H1 (cell line): ENCODE results near the gene TEAD1. TPM values are rescaled to one million over a fixed set of nuclear protein-coding genes. Genes with fewer than 3 reads are reported as not detected.

Source experiments
- CTCF ChIA-PET: fragments of 300-600 bp; sonication (Branson Sonifier 250); formaldehyde crosslinking; loops from one replicate; lab custom pipeline; 2021; ENCODE audit not compliant: partially characterized antibody; lab: Charles Lee
- POLR2A ChIA-PET: fragments of 300-600 bp; sonication (Branson Sonifier 250); formaldehyde crosslinking; loops from one replicate; lab custom pipeline; 2021; ENCODE audit warnings: inconsistent platforms; ENCODE audit not compliant: partially characterized antibody; lab: Charles Lee
- DNase-seq, 2 experiments: peaks; one replicate each; pipeline versions ENCODE4 v3.0.0 to v3.0.0-alpha.2; 2010 to 2022; ENCODE audit warnings: low spot score in 2 of 2, low read depth in 1 of 2, mixed read lengths in 1 of 2
- FAIRE-seq: peaks from 2 replicates; lab custom pipeline; 2011; peaks lifted over from hg19 to GRCh38; lab: Jason Lieb, UNC
- H2AFZ ChIP-seq: 2 replicates; pipeline ENCODE4 v1.8.1; 2012; ENCODE audit warnings: low read length, inconsistent platforms
- H2AK5ac ChIP-seq: 2 replicates; pipeline ENCODE4 v1.6.1; 2013; ENCODE audit warnings: low read depth, low read length
- H2BK120ac ChIP-seq: replicated peaks from 2 replicates; pipeline ENCODE3; 2013; ENCODE audit warnings: low read depth, low read length, inconsistent platforms
- H2BK12ac ChIP-seq: 2 replicates; pipeline ENCODE4 v1.6.1; 2013; ENCODE audit warnings: low read depth, low read length
- H2BK15ac ChIP-seq: 2 replicates; pipeline ENCODE4 v1.6.1; 2013; ENCODE audit warnings: low read length
- H2BK20ac ChIP-seq: 2 replicates; pipeline ENCODE4 v1.6.1; 2013; ENCODE audit warnings: low read length
- H2BK5ac ChIP-seq: 2 replicates; pipeline ENCODE4 v1.6.1; 2013; ENCODE audit warnings: low read depth, low read length
- H3K14ac ChIP-seq: 2 replicates; pipeline ENCODE4 v1.6.1; 2013; ENCODE audit warnings: inconsistent platforms; ENCODE audit not compliant: insufficient read length
- H3K18ac ChIP-seq: 2 replicates; pipeline ENCODE4 v1.6.1; 2013; ENCODE audit warnings: low read length; ENCODE audit errors: extremely low read depth
- H3K23ac ChIP-seq: 2 replicates; pipeline ENCODE4 v1.6.1; 2013; ENCODE audit warnings: inconsistent platforms; ENCODE audit not compliant: insufficient read length
- H3K23me2 ChIP-seq: 2 replicates; pipeline ENCODE4 v1.6.1; 2013; ENCODE audit warnings: low read depth, low read length
- H3K27ac ChIP-seq: 2 replicates; pipeline ENCODE4 v1.6.1; 2011; ENCODE audit warnings: low read depth, low read length, inconsistent platforms
- H3K27me3 ChIP-seq, 4 experiments: replicated peaks in 1 of 4; 1 replicate in 1 of 4; 2 replicates in 3 of 4; pipeline versions ENCODE4 v1.6.1 to v1.8.1; 2011 to 2013; ENCODE audit warnings: low read length in 3 of 4, mild to moderate bottlenecking in 3 of 4, inconsistent platforms in 2 of 4, mixed read lengths in 2 of 4, moderate library complexity in 1 of 4; ENCODE audit not compliant: control insufficient read depth in 3 of 4, insufficient read depth in 3 of 4; ENCODE audit errors: extremely low read depth in 1 of 4
- H3K36me3 ChIP-seq, 4 experiments: 2 replicates each; pipeline versions ENCODE4 v1.6.1 to v1.8.1; 2011 to 2013; ENCODE audit warnings: mild to moderate bottlenecking in 4 of 4, low read length in 3 of 4, moderate library complexity in 2 of 4, control low read depth in 1 of 4, inconsistent platforms in 1 of 4; ENCODE audit not compliant: insufficient read depth in 4 of 4, control insufficient read depth in 2 of 4
- H3K4ac ChIP-seq: replicated peaks from 2 replicates; pipeline ENCODE3; 2013; ENCODE audit warnings: low read length, low read depth, mixed read lengths, inconsistent platforms; ENCODE audit not compliant: insufficient read length
- H3K4me1 ChIP-seq, 4 experiments: replicated peaks in 1 of 4; 1 replicate in 1 of 4; 2 replicates in 3 of 4; pipeline versions ENCODE4 v1.6.1 to v1.8.1; 2011 to 2013; ENCODE audit warnings: low read length in 3 of 4, inconsistent platforms in 2 of 4, mixed read lengths in 1 of 4; ENCODE audit not compliant: insufficient read depth in 4 of 4, control insufficient read depth in 3 of 4
- H3K4me2 ChIP-seq, 2 experiments: 2 replicates each; pipeline versions ENCODE4 v1.6.1 to v1.8.1; 2011 to 2013; ENCODE audit warnings: low read depth in 2 of 2, low read length in 2 of 2, control low read depth in 1 of 2, inconsistent platforms in 1 of 2, mild to moderate bottlenecking in 1 of 2; ENCODE audit not compliant: insufficient read depth in 1 of 2
- H3K4me3 ChIP-seq, 4 experiments: fragments of 200-600, 300-600 bp in 1 of 4; sonication (generic), shearing (Covaris generic), sonication (Bioruptor Twin) in 1 of 4; 2 replicates each; pipeline versions ENCODE4 v1.5.1 to v1.8.1; 2011 to 2016; ENCODE audit warnings: low read length in 4 of 4, low read depth in 3 of 4, control low read depth in 2 of 4, inconsistent platforms in 2 of 4, mild to moderate bottlenecking in 2 of 4, mixed read lengths in 1 of 4, moderate library complexity in 1 of 4; ENCODE audit not compliant: insufficient read depth in 2 of 4; ENCODE audit errors: extremely low read depth in 1 of 4
- H3K56ac ChIP-seq: replicated peaks from 2 replicates; pipeline ENCODE3; 2013; ENCODE audit warnings: low read depth, mild to moderate bottlenecking, mixed read lengths, low read length, inconsistent platforms; ENCODE audit not compliant: insufficient read length
- H3K79me1 ChIP-seq: 2 replicates; pipeline ENCODE4 v1.6.1; 2013; ENCODE audit warnings: low read depth, low read length, control low read depth
- H3K79me2 ChIP-seq, 2 experiments: 2 replicates each; pipeline versions ENCODE4 v1.6.1 to v1.8.1; 2012 to 2013; ENCODE audit warnings: low read length in 2 of 2, mild to moderate bottlenecking in 2 of 2, inconsistent platforms in 1 of 2; ENCODE audit not compliant: insufficient read depth in 2 of 2, control insufficient read depth in 1 of 2
- H3K9ac ChIP-seq, 4 experiments: replicated peaks in 1 of 4; 1 replicate in 1 of 4; 2 replicates in 3 of 4; pipeline versions ENCODE4 v1.6.1 to v1.8.1; 2011 to 2013; ENCODE audit warnings: low read depth in 3 of 4, low read length in 3 of 4, control low read depth in 2 of 4, mild to moderate bottlenecking in 2 of 4, moderate library complexity in 2 of 4, inconsistent platforms in 1 of 4; ENCODE audit errors: extremely low read depth in 1 of 4
- H3K9me3 ChIP-seq, 2 experiments: 2 replicates each; pipeline versions ENCODE4 v1.6.1 to v1.8.1; 2012 to 2013; ENCODE audit warnings: mild to moderate bottlenecking in 2 of 2, moderate library complexity in 2 of 2, control low read depth in 1 of 2, inconsistent platforms in 1 of 2, low read depth in 1 of 2, low read length in 1 of 2, mixed read lengths in 1 of 2; ENCODE audit not compliant: insufficient read depth in 2 of 2
- H4K20me1 ChIP-seq, 2 experiments: replicated peaks in 1 of 2; 2 replicates each; pipeline versions ENCODE3 to v1.8.1; 2011 to 2013; ENCODE audit warnings: inconsistent platforms in 2 of 2, low read length in 2 of 2, mild to moderate bottlenecking in 1 of 2; ENCODE audit not compliant: insufficient read depth in 2 of 2, control insufficient read depth in 1 of 2
- H4K5ac ChIP-seq: 2 replicates; pipeline ENCODE4 v1.6.1; 2013; ENCODE audit warnings: low read length, low read depth, mixed read lengths, inconsistent platforms; ENCODE audit not compliant: insufficient read length
- H4K8ac ChIP-seq: 2 replicates; pipeline ENCODE4 v1.8.0; 2013; ENCODE audit warnings: mild to moderate bottlenecking, moderate library complexity, low read length, inconsistent platforms; ENCODE audit not compliant: insufficient read depth; ENCODE audit errors: extremely low read depth
- H4K91ac ChIP-seq: replicated peaks from 2 replicates; pipeline ENCODE3; 2013; ENCODE audit warnings: low read length, mixed read lengths, inconsistent platforms; ENCODE audit not compliant: insufficient read length
- BCL11A ChIP-seq, 2 experiments: IDR thresholded peaks; one replicate each; pipeline ENCODE4 v1.6.1; 2011; ENCODE audit warnings: low read depth in 2 of 2, low read length in 2 of 2, mild to moderate bottlenecking in 2 of 2
- CHD2 ChIP-seq: IDR thresholded peaks from 2 replicates; pipeline ENCODE4 v1.6.1; 2012; ENCODE audit warnings: low read length, improper control_type of control experiment
- FOSL1 ChIP-seq: IDR thresholded peaks from 2 replicates; pipeline ENCODE4 v1.6.1; 2011; ENCODE audit warnings: mild to moderate bottlenecking, low read depth, low read length, moderate library complexity; ENCODE audit not compliant: insufficient read depth
- PHF8 ChIP-seq: fragments of 200-600 bp; sonication (generic); conservative IDR thresholded peaks from 2 replicates; pipeline ENCODE4 v1.7.1; 2012; ENCODE audit warnings: low read depth, mild to moderate bottlenecking, inconsistent platforms, low read length, moderate library complexity
- SIRT6 ChIP-seq: IDR thresholded peaks from one replicate; pipeline ENCODE4 v1.7.1; 2012; ENCODE audit warnings: low read length, inconsistent platforms
- ZNF274 ChIP-seq: IDR thresholded peaks from 2 replicates; pipeline ENCODE4 v1.7.0; 2012; ENCODE audit warnings: low read length, borderline replicate concordance; ENCODE audit errors: extremely low read depth
- WGBS, 2 experiments: shearing (Covaris generic) in 1 of 2; methylation state at CpG; one replicate each; pipeline versions ENCODE4 v1.1.6 to v1.1.7; 2013 to 2015; ENCODE audit warnings: low lambda C conversion rate in 2 of 2, mixed read lengths in 2 of 2, inconsistent platforms in 1 of 2, low coverage in 1 of 2, missing lambda C conversion rate in 1 of 2; ENCODE audit not compliant: insufficient replicate concordance in 2 of 2, insufficient coverage in 1 of 2, insufficient read length in 1 of 2; ENCODE audit errors: extremely low coverage in 1 of 2, missing lambda C conversion rate in 1 of 2; 5-methylcytosine and 5-hydroxymethylcytosine counted together
- polyA plus RNA-seq, 7 experiments: library from polyadenylated mRNA; depleted of rRNA in 3 of 7; stranded (reverse) in 5 of 7; unstranded in 2 of 7; fragments of >200 nt in 5 of 7; fragments of 200-250 nt in 2 of 7; gene quantifications; 1 replicate in 5 of 7; 2 replicates in 1 of 7; 4 replicates in 1 of 7; pipeline versions ENCODE4 v1.2.1 to v1.2.3, GENCODE V29; 2011 to 2013; ENCODE audit warnings: missing spikeins in 2 of 7, mixed read lengths in 2 of 7
- total RNA-seq: library from RNA; stranded (reverse); fragmentation: NEBNext Ultra II Directional; extraction: Animal tissue kit (Norgen Biotek cat#: 25700); gene quantifications from 2 replicates; pipeline ENCODE4 v1.2.1, GENCODE V29; 2021

Gene TEAD1
- total and polyA plus RNA-seq, 2 of the 8 experiments (the other 6 are each of a cell fraction or from before 2014, with no cell fraction given): 15.6 to 67.4 TPM

GRCh38 chr11:12834166-12834565, 159.9 kb downstream of the TEAD1 start:
- H3K79me1 ChIP-seq: no peaks in the 10 kb centered on the region; the same call in none of the 2 replicates
- no peak overlapping the region for H4K8ac ChIP-seq
- no peak overlapping the region for H3K4ac ChIP-seq
- no peak overlapping the region for H3K27ac ChIP-seq
- no peaks in the 10 kb centered on the region for H3K36me3 ChIP-seq
- no peak overlapping the region for H3K4me2 ChIP-seq
- H4K20me1 ChIP-seq: no peaks in the 10 kb centered on the region
- H3K4me1 ChIP-seq: peaks cover 5 to 20% (median 14%) of the 10 kb centered on the region in 4 experiments
- no peak overlapping the region for H4K91ac ChIP-seq
- no peaks in the 10 kb centered on the region for H3K23me2 ChIP-seq
- no peak overlapping the region for H2BK20ac ChIP-seq
- peaks cover 2 to 84% of the 10 kb centered on the region in 2 experiments; a peak in 3 of 4 replicates for H3K79me2 ChIP-seq
- no peak overlapping the region for H4K5ac ChIP-seq
- H2AK5ac ChIP-seq: no peak overlapping the region
- POLR2A ChIA-PET: no interaction called here
- no peaks in the 10 kb centered on the region for H3K9me3 ChIP-seq
- H3K56ac ChIP-seq: no peak overlapping the region
- no peaks in the 10 kb centered on the region for H3K27me3 ChIP-seq
- H2BK5ac ChIP-seq: no peak overlapping the region
- 81 to 100% methylated on average over 1 to 2 of the region's 2 CpGs for WGBS, 2 experiments
- no peak for DNase-seq
- H3K14ac ChIP-seq: no peak overlapping the region
- no peak for FAIRE-seq
- no peak overlapping the region for H3K18ac ChIP-seq
- no peak overlapping the region for H2BK15ac ChIP-seq
- no peak overlapping the region for H2BK12ac ChIP-seq
- H2BK120ac ChIP-seq: no peak overlapping the region
- CTCF ChIA-PET: interaction anchor here (0.8 to 1.5 kb wide), 4 partner anchors 39 to 235 kb away, joined by 3 to 4 read pairs (median 3); no protein-coding TSS in a partner anchor
- H3K4me3 ChIP-seq: no peak overlapping the region
- TF ChIP-seq BCL11A (IDR thresholded peaks at IDR 0.05; ENCODE audit: low read depth in 2 of 2, low read length in 2 of 2) (no peak), CHD2 (no peak), FOSL1 (no peak), ZNF274 (no peak), SIRT6 (no peak), PHF8 (no peak)
- TF ChIP-seq, all 59 proteins: peak for 0
- Histone ChIP-seq H3K23ac (no peak overlapping the region), H2AFZ (no peak overlapping the region), H3K9ac (no peak overlapping the region)
